GM21526 (cell line): ENCODE measurements around the gene CTXND1.

Experiments used
- ATAC-seq: cut with Tn5 transposase; IDR thresholded peaks from one replicate; pipeline ENCODE4 v1.9.1; 2021; ENCODE audit warnings: moderate library complexity; ENCODE audit not compliant: unreplicated experiment, low FRiP score

Gene CTXND1

GRCh38 chr15:80184554-80184953 is 67.5 kb downstream of the CTXND1 start:
- no peak for ATAC-seq

- ATAC-seq, result no peak
Measured at GRCh38 chr15:80183886-80184285, 68.1 kb downstream of the CTXND1 start.

- no peak for ATAC-seq
Measured at GRCh38 chr15:80183306-80183705, 68.7 kb downstream of the CTXND1 start.

- no peak for ATAC-seq
Measured at GRCh38 chr15:80182611-80183261, 69.3 kb downstream of the CTXND1 start.

- ATAC-seq, result no peak
Measured at GRCh38 chr15:80180986-80181385, 71.0 kb downstream of the CTXND1 start.

- no peak for ATAC-seq
Measured at GRCh38 chr15:80180468-80180867, 71.5 kb downstream of the CTXND1 start.

GRCh38 chr15:80179935-80180334 is 72.1 kb downstream of the CTXND1 start:
- ATAC-seq, result no peak

GRCh38 chr15:80179025-80179759 is 72.8 kb downstream of the CTXND1 start:
- no peak for ATAC-seq

- ATAC-seq, result no peak
Measured at GRCh38 chr15:80177156-80177555, 74.9 kb downstream of the CTXND1 start.

- ATAC-seq, result no peak
Measured at GRCh38 chr15:80176443-80176842, 75.6 kb downstream of the CTXND1 start.

GRCh38 chr15:80175436-80175835 is 76.6 kb downstream of the CTXND1 start:
- no peak for ATAC-seq

- ATAC-seq, result no peak
Measured at GRCh38 chr15:80174017-80174746, 77.8 kb downstream of the CTXND1 start.

- peak; percentile 74 for ATAC-seq
Measured at GRCh38 chr15:80173022-80173759, 78.8 kb downstream of the CTXND1 start.

GRCh38 chr15:80172401-80172800 is 79.6 kb downstream of the CTXND1 start:
- ATAC-seq, result no peak

GRCh38 chr15:80171787-80172186 is 80.2 kb downstream of the CTXND1 start:
- ATAC-seq, result no peak

GRCh38 chr15:80170596-80170995 is 81.4 kb downstream of the CTXND1 start:
- no peak for ATAC-seq

- ATAC-seq, result no peak
Measured at GRCh38 chr15:80169768-80170357, 82.2 kb downstream of the CTXND1 start.

GRCh38 chr15:80168421-80168820 is 83.6 kb downstream of the CTXND1 start:
- no peak for ATAC-seq

- no peak for ATAC-seq
Measured at GRCh38 chr15:80167936-80168335, 84.1 kb downstream of the CTXND1 start.

- ATAC-seq, result no peak
Measured at GRCh38 chr15:80163897-80164296, 88.1 kb downstream of the CTXND1 start.
